ENCODE results near the gene HEMK1.

Gene HEMK1

GRCh38 chr3:50630394-50630793 is 61.1 kb downstream of the HEMK1 start:
- H3K27ac ChIP-seq (ENCODE audit: low read depth, low read length, poor library complexity, severe bottlenecking), result no peak overlapping the region
- H3K9me3 ChIP-seq (ENCODE audit: low read length), result no peaks in the 10 kb centered on the region
- TF ChIP-seq EZH2 (IDR thresholded peaks at IDR 0.05; ENCODE audit: borderline replicate concordance, low read length) (no peak), CTCF (IDR thresholded peaks at IDR 0.05; ENCODE audit: low read length) (no peak)
- no peak overlapping the region for H3K4me3 ChIP-seq (ENCODE audit: low read depth, low read length, poor library complexity, severe bottlenecking)
- no peaks in the 10 kb centered on the region for H3K36me3 ChIP-seq (ENCODE audit: insufficient read depth, low read length)
- H3K4me1 ChIP-seq (ENCODE audit: insufficient read depth, low read length, severe bottlenecking), result no peaks in the 10 kb centered on the region
- H2AFZ ChIP-seq (ENCODE audit: low read length), result no peak overlapping the region
- H3K9me2 ChIP-seq (ENCODE audit: low read depth, low read length), result no peaks in the 10 kb centered on the region
- no peaks in the 10 kb centered on the region for H4K20me1 ChIP-seq (ENCODE audit: insufficient read depth, low read length)
- no peak overlapping the region for H3K9ac ChIP-seq (ENCODE audit: low read length)
- no peaks in the 10 kb centered on the region for H3F3A ChIP-seq (ENCODE audit: insufficient read depth, low read length)
- no peaks in the 10 kb centered on the region for H3K79me2 ChIP-seq (ENCODE audit: insufficient read depth, low read length)
- H3K27me3 ChIP-seq (ENCODE audit: insufficient read depth, low read length), result no peaks in the 10 kb centered on the region
- no peak overlapping the region for H3K4me2 ChIP-seq (ENCODE audit: low read length)

- no peaks in the 10 kb centered on the region for H4K20me1 ChIP-seq (ENCODE audit: insufficient read depth, low read length)
Measured at GRCh38 chr3:50630877-50631276, 61.6 kb downstream of the HEMK1 start.

GRCh38 chr3:50632450-50632849 is 63.1 kb downstream of the HEMK1 start:
- H3F3A ChIP-seq (ENCODE audit: insufficient read depth, low read length), result no peaks in the 10 kb centered on the region
- H3K27me3 ChIP-seq (ENCODE audit: insufficient read depth, low read length), result no peaks in the 10 kb centered on the region
- H3K79me2 ChIP-seq (ENCODE audit: insufficient read depth, low read length), result no peaks in the 10 kb centered on the region
- no peak overlapping the region for H2AFZ ChIP-seq (ENCODE audit: low read length)
- H3K4me1 ChIP-seq (ENCODE audit: insufficient read depth, low read length, severe bottlenecking), result no peaks in the 10 kb centered on the region
- no peak for TF ChIP-seq CTCF (IDR thresholded peaks at IDR 0.05; ENCODE audit: low read length)
- TF ChIP-seq EZH2 (IDR thresholded peaks at IDR 0.05; ENCODE audit: borderline replicate concordance, low read length), result no peak
- no peak overlapping the region for H3K27ac ChIP-seq (ENCODE audit: low read depth, low read length, poor library complexity, severe bottlenecking)
- no peak overlapping the region for H3K9ac ChIP-seq (ENCODE audit: low read length)
- no peak overlapping the region for H3K4me2 ChIP-seq (ENCODE audit: low read length)
- H3K9me3 ChIP-seq (ENCODE audit: low read length), result no peaks in the 10 kb centered on the region
- H3K4me3 ChIP-seq (ENCODE audit: low read depth, low read length, poor library complexity, severe bottlenecking), result no peak overlapping the region
- no peaks in the 10 kb centered on the region for H3K36me3 ChIP-seq (ENCODE audit: insufficient read depth, low read length)
- H4K20me1 ChIP-seq (ENCODE audit: insufficient read depth, low read length), result no peaks in the 10 kb centered on the region
- no peaks in the 10 kb centered on the region for H3K9me2 ChIP-seq (ENCODE audit: low read depth, low read length)

More at GRCh38 chr3:50630877-50631276, 61.6 kb downstream of the HEMK1 start:
- no peaks in the 10 kb centered on the region for H3K79me2 ChIP-seq (ENCODE audit: insufficient read depth, low read length)
- TF ChIP-seq CTCF (IDR thresholded peaks at IDR 0.05; ENCODE audit: low read length) (no peak), EZH2 (IDR thresholded peaks at IDR 0.05; ENCODE audit: borderline replicate concordance, low read length) (no peak)
- no peaks in the 10 kb centered on the region for H3K9me2 ChIP-seq (ENCODE audit: low read depth, low read length)
- H3K4me1 ChIP-seq (ENCODE audit: insufficient read depth, low read length, severe bottlenecking), result no peaks in the 10 kb centered on the region
- no peaks in the 10 kb centered on the region for H3F3A ChIP-seq (ENCODE audit: insufficient read depth, low read length)
- H3K9ac ChIP-seq (ENCODE audit: low read length), result no peak overlapping the region
- no peaks in the 10 kb centered on the region for H3K36me3 ChIP-seq (ENCODE audit: insufficient read depth, low read length)
- no peaks in the 10 kb centered on the region for H3K27me3 ChIP-seq (ENCODE audit: insufficient read depth, low read length)
- no peak overlapping the region for H3K4me3 ChIP-seq (ENCODE audit: low read depth, low read length, poor library complexity, severe bottlenecking)
- H3K4me2 ChIP-seq (ENCODE audit: low read length), result no peak overlapping the region
- H3K27ac ChIP-seq (ENCODE audit: low read depth, low read length, poor library complexity, severe bottlenecking), result no peak overlapping the region
- H3K9me3 ChIP-seq (ENCODE audit: low read length), result no peaks in the 10 kb centered on the region
- no peak overlapping the region for H2AFZ ChIP-seq (ENCODE audit: low read length)

All from OCI-LY1 (cell line).